GM21529 (cell line): ENCODE measurements around the gene LMF1.

ENCODE experiments used
- ATAC-seq: cut with Tn5 transposase; IDR thresholded peaks from one replicate; pipeline ENCODE4 v1.9.1; 2021; ENCODE audit not compliant: unreplicated experiment

LMF1 gene

DNA sequence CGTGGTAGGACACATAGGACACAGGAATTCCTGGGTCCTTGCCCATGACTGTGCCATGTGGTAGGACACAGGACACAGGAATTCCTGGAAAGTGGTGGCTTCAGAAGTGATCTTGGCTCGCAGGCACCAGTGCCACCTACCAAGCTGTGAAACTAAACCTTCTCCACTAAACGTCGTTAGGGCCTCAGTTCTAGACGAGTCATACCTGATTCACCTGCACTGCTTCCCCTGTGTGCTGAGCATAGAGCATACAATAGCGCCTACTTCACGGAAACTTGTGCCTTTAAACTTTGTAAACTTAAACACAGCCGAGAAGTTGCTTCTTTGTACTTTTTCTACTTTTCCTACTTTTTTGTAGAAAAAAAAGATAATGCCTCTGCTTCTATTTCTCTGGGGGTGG lies 15.6 kb upstream of the LMF1 start:
- ATAC-seq: no peak

- no peak for ATAC-seq
Measured at GRCh38 chr16:985646-986400, 15.0 kb upstream of the LMF1 start.

- no peak for ATAC-seq
Measured at GRCh38 chr16:984736-985636, 14.2 kb upstream of the LMF1 start.

DNA sequence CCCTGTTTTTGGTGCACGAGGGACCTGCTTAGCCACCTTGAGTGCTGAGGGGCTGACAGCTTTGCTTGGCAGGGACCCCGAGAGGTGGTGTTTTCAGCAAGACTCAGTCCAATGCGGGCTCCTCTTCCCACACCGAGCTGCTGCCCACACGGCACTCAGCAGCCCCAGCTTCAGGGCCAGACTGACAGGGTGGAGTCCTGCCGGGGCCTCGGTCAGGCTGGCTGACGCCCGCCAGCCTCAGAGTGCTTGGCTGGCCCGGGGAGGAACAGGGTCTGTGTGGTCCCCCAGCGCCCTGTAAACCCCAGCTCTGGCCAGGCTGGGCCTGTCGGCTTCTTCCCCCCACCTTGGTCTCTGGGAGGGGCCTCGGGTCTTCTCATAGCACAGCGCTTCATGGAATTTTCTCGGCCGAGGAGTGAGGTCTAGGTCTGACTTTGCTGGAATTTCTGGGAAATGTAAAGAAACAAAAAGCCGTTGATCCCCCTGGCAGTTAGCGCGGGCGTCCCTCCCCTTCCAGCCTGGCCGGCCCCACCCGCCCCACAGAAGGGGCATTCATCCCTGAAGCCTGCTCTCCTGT lies 13.4 kb upstream of the LMF1 start:
- ATAC-seq: no peak

GRCh38 chr16:983044-984030 lies 12.6 kb upstream of the LMF1 start:
- no peak for ATAC-seq

DNA sequence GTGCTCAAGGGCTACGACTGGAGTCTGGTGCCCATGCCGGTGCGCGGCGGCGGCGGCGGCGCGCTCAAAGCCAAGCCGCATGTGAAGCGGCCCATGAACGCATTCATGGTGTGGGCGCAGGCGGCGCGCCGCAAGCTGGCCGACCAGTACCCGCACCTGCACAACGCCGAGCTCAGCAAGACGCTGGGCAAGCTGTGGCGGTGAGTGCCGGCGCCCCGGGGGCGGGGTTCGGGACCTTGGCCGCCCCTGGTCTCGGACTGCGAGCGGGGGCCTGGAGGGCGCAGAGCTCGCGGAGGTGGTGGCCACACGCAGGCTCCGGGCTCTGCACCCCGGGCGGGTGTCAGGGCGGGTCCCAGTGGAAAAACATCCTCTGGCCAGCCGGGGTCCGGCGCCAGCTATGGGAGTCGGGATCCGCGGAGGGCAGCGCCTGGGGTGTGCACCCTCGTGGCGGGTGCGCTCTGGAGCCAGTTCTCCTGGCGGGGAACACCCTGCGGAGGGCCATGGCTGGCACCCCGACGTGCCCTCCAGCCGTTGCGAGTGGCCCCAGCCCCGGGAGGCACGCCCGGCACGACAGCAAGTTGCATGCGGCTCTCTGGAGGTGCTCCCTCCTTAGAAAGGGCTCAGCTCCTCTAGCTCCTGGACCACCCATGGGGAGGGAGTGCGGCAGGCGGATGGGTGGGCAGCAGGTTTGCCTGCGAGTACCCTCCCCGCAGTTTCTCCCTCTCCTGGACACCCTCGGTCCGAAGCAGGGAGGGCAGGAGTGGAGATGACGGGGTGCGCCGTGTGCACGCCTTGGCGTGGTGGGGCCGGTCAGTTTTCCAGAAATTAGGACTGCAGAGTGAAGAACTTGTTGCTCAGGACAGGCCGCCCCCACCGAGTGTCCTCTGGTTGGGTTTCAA lies 11.6 kb upstream of the LMF1 start:
- no peak for ATAC-seq

- no peak for ATAC-seq
Measured at GRCh38 chr16:981695-982144, 10.9 kb upstream of the LMF1 start, which contains the start of gene SOX8. SOX8 (plus strand) TSS chr16:981770; CDS start chr16:981923, 153 bp downstream.

DNA sequence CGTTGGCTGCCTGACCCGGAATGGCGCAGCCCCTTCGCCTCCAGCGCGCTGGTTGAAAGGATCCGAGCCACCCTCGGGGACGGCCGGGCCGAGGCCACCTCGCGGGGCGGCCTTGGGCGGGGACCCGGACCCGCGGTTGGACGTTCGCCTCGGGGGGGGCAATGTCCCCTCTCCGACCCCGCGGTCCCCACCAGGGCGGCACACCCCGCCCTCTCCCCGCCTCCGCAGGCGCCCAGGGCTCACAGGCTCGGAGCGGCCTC lies 9.7 kb upstream of the LMF1 start:
- ATAC-seq: no peak

DNA sequence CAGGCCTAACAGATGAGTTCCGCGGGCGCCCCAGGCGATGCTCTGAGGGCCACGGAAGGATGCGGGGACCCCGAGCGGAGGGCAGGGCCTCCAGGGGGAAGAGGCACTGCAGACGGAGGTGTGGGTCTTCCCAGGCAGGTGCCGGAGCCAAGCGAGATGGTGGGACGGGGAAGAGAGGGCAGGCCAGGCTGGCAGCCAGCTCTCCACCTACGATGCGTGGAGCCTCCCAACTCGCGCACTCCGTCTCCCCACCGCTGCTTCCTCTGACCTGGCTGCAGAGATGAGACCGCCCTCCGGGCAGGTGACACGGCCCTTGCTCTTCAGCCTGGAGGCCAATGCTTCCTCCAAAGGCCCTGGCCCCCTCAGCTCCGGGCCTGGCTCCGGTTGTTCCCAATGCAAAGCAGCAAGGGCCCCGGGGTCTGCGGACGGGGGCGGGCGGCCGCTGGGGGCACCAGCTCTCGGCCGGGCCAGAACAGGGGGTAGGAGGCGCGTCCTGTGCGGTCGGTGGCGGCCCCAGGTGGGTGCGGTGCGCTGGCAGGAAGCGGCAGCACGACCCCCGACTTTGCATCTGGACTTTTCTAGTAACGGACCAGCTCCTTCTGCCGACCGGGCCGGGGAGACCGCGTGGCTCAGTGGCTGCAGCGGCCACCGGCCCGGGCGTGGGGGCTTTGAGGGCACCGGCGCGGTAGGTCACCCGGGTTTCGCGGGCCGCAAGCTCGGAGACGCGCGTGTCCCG lies 9.2 kb upstream of the LMF1 start:
- ATAC-seq: no peak

DNA sequence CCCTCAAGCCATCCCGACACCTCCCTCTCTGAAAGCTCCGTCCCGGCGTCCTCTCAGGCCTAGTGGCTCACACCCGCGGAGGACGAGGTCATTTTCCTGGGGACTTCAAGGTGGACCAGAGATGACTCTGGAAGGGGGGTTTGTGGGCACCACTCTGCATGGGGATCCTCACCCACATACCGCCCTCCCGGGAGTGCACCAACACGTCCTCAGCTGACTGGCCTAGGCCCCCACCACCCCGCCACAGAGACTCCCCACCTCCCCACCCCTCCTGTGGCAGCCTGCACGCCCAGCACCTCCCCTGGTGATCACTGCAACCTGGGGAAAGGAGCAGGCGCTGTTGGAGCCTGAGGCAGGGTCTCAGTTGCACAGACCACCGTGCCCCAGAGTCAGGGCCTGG lies 8.4 kb upstream of the LMF1 start:
- no peak for ATAC-seq

GRCh38 chr16:978403-978802 lies 7.6 kb upstream of the LMF1 start:
- ATAC-seq: no peak

DNA sequence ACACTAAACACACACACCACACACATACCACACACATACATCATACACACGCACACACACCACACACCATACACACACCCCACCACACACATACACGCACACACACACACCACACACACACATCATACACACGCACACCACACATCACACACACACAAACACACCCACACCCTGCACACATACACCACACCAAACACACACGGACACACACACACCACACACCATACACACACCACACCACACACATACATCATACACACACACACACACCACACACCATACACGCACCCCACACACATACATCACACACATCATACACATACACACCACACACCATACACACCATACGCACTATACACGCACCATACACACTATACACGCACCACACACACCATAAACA lies 7.1 kb upstream of the LMF1 start:
- ATAC-seq: no peak

GRCh38 chr16:977081-977701 lies 6.4 kb upstream of the LMF1 start:
- ATAC-seq: no peak

GRCh38 chr16:976389-976931 lies 5.7 kb upstream of the LMF1 start:
- no peak for ATAC-seq

- no peak for ATAC-seq
Measured at GRCh38 chr16:975291-975690, 4.5 kb upstream of the LMF1 start.

DNA sequence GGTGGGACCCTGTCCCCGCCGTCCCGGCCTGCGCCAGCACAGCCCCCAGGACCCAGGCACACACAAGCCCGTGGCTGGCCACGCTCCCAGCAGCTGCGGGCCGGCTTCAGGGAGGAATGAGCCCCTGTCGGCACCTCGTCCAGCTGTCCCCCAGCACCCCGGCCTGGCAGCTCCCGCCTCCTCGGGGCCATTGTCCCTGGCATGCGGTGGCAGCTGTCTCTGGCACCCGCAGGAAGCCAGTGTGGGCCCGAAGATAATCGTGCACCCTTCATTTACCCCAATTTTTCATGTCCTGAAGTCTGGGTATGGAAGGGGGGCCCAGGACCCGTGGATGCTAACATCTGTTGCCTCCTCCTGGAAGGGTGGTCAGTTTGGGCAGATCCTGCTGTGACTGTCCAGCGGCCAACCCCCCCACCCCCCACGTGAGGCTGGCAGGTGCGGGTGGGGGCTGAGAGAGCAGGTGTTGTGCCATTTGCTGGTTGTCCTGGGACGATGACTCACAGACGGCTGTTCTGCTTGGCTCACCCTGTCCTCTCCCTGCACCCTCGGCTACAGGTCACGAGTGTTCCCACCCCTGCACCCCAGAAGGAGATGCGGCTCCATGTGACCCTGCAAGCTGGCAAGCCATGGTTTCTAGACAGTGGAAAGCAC lies 4.0 kb upstream of the LMF1 start:
- no peak for ATAC-seq

GRCh38 chr16:974001-974601 lies 3.3 kb upstream of the LMF1 start:
- ATAC-seq: no peak

DNA sequence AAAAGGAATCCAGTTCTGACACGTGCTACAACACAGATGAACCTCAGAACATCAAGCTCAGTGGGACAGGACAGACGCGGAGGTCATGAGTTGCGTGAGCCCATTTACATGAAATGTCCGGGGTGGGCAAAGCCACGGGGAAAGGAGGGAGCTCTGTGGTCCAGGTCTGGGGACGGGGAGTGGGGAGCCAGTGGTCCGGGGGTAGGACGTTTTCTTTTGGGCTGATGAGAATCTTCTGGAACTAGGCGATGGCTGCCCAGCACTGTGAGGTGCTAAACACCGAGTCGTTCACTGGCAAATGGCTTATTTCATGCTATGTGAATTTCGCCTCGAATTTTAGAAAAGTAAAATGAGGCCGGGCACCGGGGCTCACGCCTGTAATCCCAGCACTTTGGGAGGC lies 2.6 kb upstream of the LMF1 start:
- no peak for ATAC-seq
